C4-2B (cell line): ENCODE measurements around the gene SNX15.

Source experiments
- ZFX ChIP-seq: fragments of 450-650 bp; IDR thresholded peaks from 2 replicates; pipeline ENCODE4 v1.6.1; 2017
- TF ChIP-seq, protein P1 (sequence below): fragments of 450-650 bp; conservative IDR thresholded peaks from 2 replicates; pipeline ENCODE4 v1.5.1; 2017; ENCODE audit warnings: mild to moderate bottlenecking

DNA sequence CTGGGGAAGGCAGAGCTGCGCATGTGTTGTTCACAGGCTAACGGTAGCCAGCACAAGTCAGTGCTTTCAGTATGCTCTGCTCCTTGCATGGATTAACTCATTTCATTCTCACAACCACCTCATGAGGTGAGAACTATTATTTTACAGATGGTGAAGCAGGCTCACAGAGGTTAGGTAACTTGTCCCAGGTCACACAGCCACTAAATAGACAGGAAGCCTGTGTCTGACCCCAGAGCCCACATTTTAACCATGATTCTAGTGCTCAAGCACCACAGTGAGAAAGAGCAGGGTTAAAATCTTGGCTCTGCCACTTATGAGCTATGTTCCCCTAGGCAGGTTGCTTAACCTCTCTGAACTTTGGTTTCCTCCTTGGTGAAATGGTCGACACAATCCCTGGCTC lies 6.2 kb upstream of the SNX15 start:
- TF ChIP-seq, protein P1, sequence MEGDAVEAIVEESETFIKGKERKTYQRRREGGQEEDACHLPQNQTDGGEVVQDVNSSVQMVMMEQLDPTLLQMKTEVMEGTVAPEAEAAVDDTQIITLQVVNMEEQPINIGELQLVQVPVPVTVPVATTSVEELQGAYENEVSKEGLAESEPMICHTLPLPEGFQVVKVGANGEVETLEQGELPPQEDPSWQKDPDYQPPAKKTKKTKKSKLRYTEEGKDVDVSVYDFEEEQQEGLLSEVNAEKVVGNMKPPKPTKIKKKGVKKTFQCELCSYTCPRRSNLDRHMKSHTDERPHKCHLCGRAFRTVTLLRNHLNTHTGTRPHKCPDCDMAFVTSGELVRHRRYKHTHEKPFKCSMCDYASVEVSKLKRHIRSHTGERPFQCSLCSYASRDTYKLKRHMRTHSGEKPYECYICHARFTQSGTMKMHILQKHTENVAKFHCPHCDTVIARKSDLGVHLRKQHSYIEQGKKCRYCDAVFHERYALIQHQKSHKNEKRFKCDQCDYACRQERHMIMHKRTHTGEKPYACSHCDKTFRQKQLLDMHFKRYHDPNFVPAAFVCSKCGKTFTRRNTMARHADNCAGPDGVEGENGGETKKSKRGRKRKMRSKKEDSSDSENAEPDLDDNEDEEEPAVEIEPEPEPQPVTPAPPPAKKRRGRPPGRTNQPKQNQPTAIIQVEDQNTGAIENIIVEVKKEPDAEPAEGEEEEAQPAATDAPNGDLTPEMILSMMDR = no peak
- TF ChIP-seq ZFX = no peak
